Heart left ventricle (tissue), 16 donors: ENCODE measurements around the gene TMEM208. TPM values are rescaled to one million over a fixed set of nuclear protein-coding genes. Genes with fewer than 3 reads are reported as not detected.
A peak's percentile ranks its signal among the peaks of the same experiment; 100 is the strongest.

Experiments used
- ATAC-seq, 4 donors: fragments of 200-7000 bp; cut with Tn5 transposase; one replicate each; pipeline ENCODE4 v1.9.1; 2020 to 2022; ENCODE audit warnings: moderate library complexity in 4 of 4, mild to moderate bottlenecking in 3 of 4, moderate number of reproducible peaks in 1 of 4
- DNase-seq, 5 donors: peaks; one replicate each; pipeline ENCODE4 v3.0.0-alpha.2; 2020
- H3K27ac ChIP-seq, 12 donors: fragments of 200-600 bp; sonication (generic) in 4 of 12; one replicate each; pipeline versions ENCODE4 v1.5.0 to v1.8.0; 2016 to 2022; ENCODE audit warnings: mild to moderate bottlenecking in 2 of 12
- H3K27me3 ChIP-seq, 9 donors: fragments of 200-600 bp; sonication (generic) in 2 of 9; one replicate each; pipeline versions ENCODE4 v1.5.1 to v1.8.0; 2016 to 2022; ENCODE audit warnings: mild to moderate bottlenecking in 3 of 9
- H3K36me3 ChIP-seq, 9 donors: fragments of 200-600 bp; sonication (generic) in 2 of 9; one replicate each; pipeline versions ENCODE4 v1.5.0 to v1.8.0; 2018 to 2022; ENCODE audit warnings: mild to moderate bottlenecking in 2 of 9
- H3K4me1 ChIP-seq, 12 donors: fragments of 200-600 bp; sonication (generic) in 4 of 12; one replicate each; pipeline versions ENCODE4 v1.5.0 to v1.8.0; 2016 to 2022; ENCODE audit warnings: mild to moderate bottlenecking in 3 of 12
- H3K4me3 ChIP-seq, 12 donors: fragments of 200-600 bp; sonication (generic) in 4 of 12; one replicate each; pipeline versions ENCODE4 v1.5.0 to v1.8.0; 2017 to 2022; ENCODE audit warnings: mild to moderate bottlenecking in 9 of 12, moderate library complexity in 4 of 12
- H3K9me3 ChIP-seq, 12 donors: fragments of 200-600 bp; sonication (generic) in 4 of 12; one replicate each; pipeline versions ENCODE4 v1.5.0 to v1.8.0; 2016 to 2022; ENCODE audit warnings: mild to moderate bottlenecking in 1 of 12
- CTCF ChIP-seq, 12 donors: fragments of 200-600 bp; sonication (generic) in 4 of 12; IDR thresholded peaks; one replicate each; pipeline versions ENCODE4 v1.5.0 to v1.8.0; 2018 to 2022; ENCODE audit warnings: antibody characterized with exemption in 12 of 12, mild to moderate bottlenecking in 5 of 12
- POLR2A ChIP-seq, 2 donors: fragments of 450-650 bp; IDR thresholded peaks; one replicate each; pipeline ENCODE4 v1.6.1; 2017; ENCODE audit warnings: antibody characterized with exemption in 2 of 2, mild to moderate bottlenecking in 2 of 2, moderate library complexity in 2 of 2
- WGBS, 4 donors: extraction: QIAGEN DNeasy Blood & Tissue Kit in 2 of 4; methylation state at CpG; one replicate each; pipeline versions ENCODE4 v1.1.5 to v1.1.7; 2013 to 2018; 5-methylcytosine and 5-hydroxymethylcytosine counted together
- intact Hi-C, 10 donors: fragments of 100-400 bp; cut with DNase I; formaldehyde crosslinking; loops; one replicate each; pipeline versions ENCODE4 v1.11.1 to v1.14.2; 2022
- polyA plus RNA-seq, 2 donors: library from polyadenylated mRNA; stranded (reverse); fragments of 200-250 nt; gene quantifications; one replicate each; pipeline ENCODE4 v1.2.3, GENCODE V29; 2013
- total RNA-seq, 9 donors: library from RNA; depleted of rRNA in 2 of 9; stranded (reverse); fragments of >200 nt in 2 of 9; fragmentation: NEBNext Ultra II Directional in 3 of 9; extraction: Animal tissue kit (Norgen Biotek cat#: 25700) in 3 of 9; gene quantifications; one replicate each; pipeline versions ENCODE4 v1.1.0 to v1.2.4, GENCODE V29; 2016 to 2023
- donor health status: ischemic (EF 13 %, LVEDD 7.1; RV severe dilation, severe dysfunction).
- donor health status: healthy with polysubstance abuse.
- donor health status: DM: no; HTN: yes; CAD: no.
- donor health status: DM: no; HTN: no; CAD: no.
- donor health status: ischemic (EF 25% LVEDD 6.9; RV normal size, moderate dysfunction).
- donor health status: ischemic (EF 25% LVEDD 5.7; RV mildly dilated, moderate dysfunction).
- donor health status: healthy.
- donor health status: DM: yes; HTN: yes; CAD: no.
- donor health status: ischemic (EF 35%, LVEDD 5.7; RV mildly dilated, moderate dysfunction).
- donor health status: nonischemic (EF 11% LVEDD 7.7; RV severe dilation, severe dysfunction).
- donor health status: DM: yes; HTN: yes; CAD: no.
- donor health status: PGD.
- donor health status: ischemic (EF 29% LVEDD 5.4; RV normal size, mild dysfunction).
- donor health status: nonischemic (EF 23%, LVEDD 6.1; RV moderate dilation, normal function).

Gene TMEM208
- total and polyA plus RNA-seq, 11 donors, result 6.2 to 79.7 (median 16.9) TPM

- Histone ChIP-seq H3K27me3 (no peaks in the 10 kb centered on the region), H3K27ac (no peak overlapping the region), H3K36me3 (peaks cover 0 to 42% (median 22%) of the 10 kb centered on the region in 9 donors), H3K4me1 (peaks cover 0 to 4% (median 0%) of the 10 kb centered on the region in 12 donors), H3K9me3 (no peaks in the 10 kb centered on the region), H3K4me3 (no peak overlapping the region)
- DNase-seq, result peak in 1 of 5 donors; percentile 45
- 76 to 82% (median 80%) methylated on average over 4 of the region's 4 CpGs for WGBS, 4 donors
- no peak for ATAC-seq
- TF ChIP-seq POLR2A (IDR thresholded peaks at IDR 0.05) (no peak), CTCF (IDR thresholded peaks at IDR 0.05) (no peak)
- intact Hi-C loops, result no loop called here
Observed at GRCh38 chr16:67204076-67204475, 22.9 kb upstream of the TMEM208 start.

GRCh38 chr16:67206129-67206837 is 20.6 kb upstream of the TMEM208 start:
- Histone ChIP-seq H3K36me3 (peaks cover 0 to 33% (median 21%) of the 10 kb centered on the region in 9 donors), H3K27me3 (no peaks in the 10 kb centered on the region), H3K27ac (no peak overlapping the region), H3K9me3 (no peaks in the 10 kb centered on the region), H3K4me3 (no peak overlapping the region), H3K4me1 (no peaks in the 10 kb centered on the region)
- ATAC-seq (no peak), DNase-seq (no peak)
- TF ChIP-seq POLR2A (IDR thresholded peaks at IDR 0.05) (no peak), CTCF (IDR thresholded peaks at IDR 0.05) (no peak)
- 92 to 97% (median 95%) methylated on average over 8 of the region's 8 CpGs for WGBS, 4 donors
- intact Hi-C loops, result no loop called here

- intact Hi-C loops, result no loop called here
Observed at GRCh38 chr16:67206838-67207248, 20.1 kb upstream of the TMEM208 start.

More at GRCh38 chr16:67206838-67207248, 20.1 kb upstream of the TMEM208 start:
- TF ChIP-seq POLR2A (IDR thresholded peaks at IDR 0.05) (no peak), CTCF (IDR thresholded peaks at IDR 0.05) (no peak)
- Histone ChIP-seq H3K4me3 (no peak overlapping the region), H3K4me1 (no peaks in the 10 kb centered on the region), H3K27ac (no peak overlapping the region), H3K9me3 (no peaks in the 10 kb centered on the region), H3K36me3 (peaks cover 0 to 28% (median 16%) of the 10 kb centered on the region in 9 donors), H3K27me3 (no peaks in the 10 kb centered on the region)
- WGBS, 4 donors, result 89 to 98% (median 96%) methylated on average over 3 of the region's 3 CpGs
- DNase-seq (peak in 1 of 5 donors; percentile 27), ATAC-seq (no peak)
